ENCODE results near the gene HTR7.

- TF ChIP-seq CTCF (conservative IDR thresholded peaks at IDR 0.05; ENCODE audit: low read depth, low read length) (no peak), EZH2 (IDR thresholded peaks at IDR 0.05; ENCODE audit: low read length, unreplicated experiment) (no peak), EZH2phosphoT487 (IDR thresholded peaks at IDR 0.05; ENCODE audit: borderline replicate concordance, low read length) (no peak)
Observed at GRCh38 chr10:90890347-90890746, 32.5 kb upstream of the HTR7 start.

All from PC-3 (cell line).